Cardiac septum (tissue), 1 donor: Measurements from ENCODE around the gene USP53. TPM values are rescaled to one million over a fixed set of nuclear protein-coding genes. Genes with fewer than 3 reads are reported as not detected.
"Not testable (repeated sequence)": the region's sequence is repeated elsewhere in the genome, so short reads cannot be mapped to it uniquely, and the experiment has no call there.

Source experiments
- DNase-seq: peaks from one replicate; pipeline ENCODE4 v3.0.0-alpha.2; 2020; ENCODE audit warnings: low spot score
- intact Hi-C: fragments of 100-400 bp; cut with DNase I; formaldehyde crosslinking; loops from one replicate; pipeline ENCODE4 v1.14.0; 2022
- total RNA-seq: library from RNA; stranded (reverse); fragmentation: NEBNext Ultra II Directional; extraction: Animal tissue kit (Norgen Biotek cat#: 25700); gene quantifications from one replicate; pipeline ENCODE4 v1.2.1, GENCODE V29; 2021
- donor health status: DM: no; HTN: no; CAD: no.

The USP53 gene
- total RNA-seq, 1 donor from 2014 or later, result 49.7 TPM

DNA sequence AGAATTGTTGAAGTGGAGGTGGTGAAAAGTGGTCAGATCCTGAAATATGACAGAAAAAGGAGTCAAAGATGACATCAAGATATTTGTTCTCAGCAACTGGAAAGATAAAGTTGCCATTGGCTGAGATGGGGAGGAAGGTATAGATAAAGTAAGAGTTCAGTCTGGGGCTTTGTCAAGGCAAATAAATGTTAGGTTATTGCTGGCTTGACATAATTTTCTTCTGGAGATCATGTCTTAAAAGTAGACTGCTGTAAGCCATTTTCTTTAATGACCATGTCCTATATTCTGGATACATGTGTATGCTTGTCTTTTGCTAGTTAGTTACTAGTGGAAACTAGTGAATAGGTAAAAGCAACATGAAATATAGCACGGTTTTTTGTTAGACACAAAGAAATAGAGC, 5.6 kb downstream of the USP53 start:
- DNase-seq, result no peak
- intact Hi-C loops, result loop anchor here (10.0 kb wide), 1 partner anchor 473 kb away; no protein-coding TSS in a partner anchor

- intact Hi-C loops, result no loop called here
- no peak for DNase-seq
Measured at GRCh38 chr4:119221412-119221811, 8.9 kb downstream of the USP53 start.

DNA sequence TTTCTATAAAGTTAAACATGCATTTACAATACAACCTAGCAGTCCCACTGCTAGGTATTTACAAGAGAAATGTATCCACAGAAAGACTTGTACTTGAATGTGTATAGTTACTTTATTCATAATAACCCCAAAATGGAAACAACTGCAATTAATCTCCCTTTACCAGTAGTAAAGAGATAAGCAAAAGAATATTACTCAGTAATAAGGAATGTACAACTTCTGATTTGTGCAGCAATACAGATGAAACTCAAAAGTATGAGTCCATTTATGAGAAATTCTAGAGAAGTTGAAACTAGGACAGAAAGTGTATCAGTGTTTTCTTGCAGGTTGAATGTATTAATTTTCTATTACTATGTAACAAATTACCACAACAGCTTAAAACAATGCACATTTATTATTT, 15.2 kb downstream of the USP53 start:
- intact Hi-C loops, result no loop called here
- DNase-seq, result no peak

DNA sequence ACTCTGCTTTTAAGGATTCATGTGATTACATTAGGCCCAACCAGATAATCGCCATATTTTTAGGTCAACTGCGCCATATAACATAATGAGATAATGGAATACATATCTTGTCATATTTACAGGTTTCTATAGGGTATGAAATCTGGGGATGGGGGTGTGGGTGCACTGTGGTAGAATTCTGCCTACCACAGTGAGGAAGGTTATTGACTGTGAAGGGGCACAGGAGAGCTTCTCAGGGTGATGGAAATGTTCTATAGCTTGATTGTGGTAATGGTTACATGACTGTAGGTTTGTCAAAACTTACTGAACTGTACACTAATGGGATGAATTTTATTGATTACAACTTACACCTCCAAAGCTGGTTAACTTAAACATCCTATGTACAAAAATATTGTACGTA, 15.9 kb downstream of the USP53 start:
- intact Hi-C loops, result no loop called here
- no peak for DNase-seq

DNA sequence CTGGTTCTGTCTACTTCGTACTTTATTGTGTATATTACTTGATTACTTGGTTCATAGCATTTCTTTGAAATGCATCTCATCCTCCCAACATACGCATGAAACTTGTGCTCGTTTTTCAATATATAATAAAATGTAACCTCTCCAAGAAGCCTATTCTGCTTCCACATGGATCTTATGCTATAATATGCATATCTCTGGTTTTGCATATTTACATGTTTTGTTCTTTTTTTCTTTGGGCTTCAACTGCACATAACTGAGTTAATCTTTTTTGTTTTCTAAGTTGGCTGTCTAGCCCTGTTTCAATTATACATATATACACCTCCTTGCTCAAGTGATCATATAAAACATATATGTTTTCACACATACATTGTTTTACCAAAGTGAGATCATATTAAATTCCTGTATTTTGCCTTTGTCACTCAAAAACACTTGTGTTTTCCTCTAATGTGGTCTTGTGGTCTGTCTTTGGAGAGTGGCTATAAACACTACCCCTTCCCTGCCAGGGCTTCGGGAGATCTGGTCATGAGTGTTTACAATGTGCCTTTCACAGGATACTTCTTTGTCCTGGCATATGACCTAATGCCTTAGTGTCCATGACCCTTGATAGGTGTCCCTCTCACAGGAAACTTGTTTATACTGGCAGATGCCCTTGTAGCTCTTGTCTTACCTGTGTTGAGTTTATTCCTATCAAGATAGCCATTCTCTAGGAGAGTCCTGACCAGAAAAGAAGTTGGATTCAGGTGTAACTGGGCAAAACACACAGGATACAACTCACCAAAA, 17.6 kb downstream of the USP53 start:
- intact Hi-C loops, result no loop called here
- no peak for DNase-seq

- intact Hi-C loops, result no loop called here
- DNase-seq, result no peak
Measured at GRCh38 chr4:119231491-119231890, 19.0 kb downstream of the USP53 start.

DNA sequence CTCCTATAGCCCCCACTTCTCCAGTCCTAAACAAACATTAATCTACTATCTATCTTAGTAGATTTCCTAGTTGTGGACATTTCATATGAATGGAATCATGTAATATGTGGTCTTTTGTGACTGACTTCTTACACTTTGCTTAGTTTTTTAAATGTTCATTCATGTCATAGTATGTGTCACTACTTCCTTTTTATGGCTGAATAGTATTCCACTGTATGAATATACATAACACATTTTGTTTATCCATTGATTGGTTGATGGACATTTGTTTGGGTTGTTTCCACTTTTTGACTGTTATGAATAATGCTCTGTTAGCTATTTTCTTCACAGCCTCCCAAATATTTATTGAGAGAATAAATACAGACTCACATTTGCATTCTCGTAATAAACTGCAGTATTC, 19.8 kb downstream of the USP53 start:
- intact Hi-C loops, result no loop called here
- DNase-seq, result no peak

- intact Hi-C loops, result no loop called here
- DNase-seq, result no peak
Measured at GRCh38 chr4:119233191-119233590, 20.7 kb downstream of the USP53 start.

DNA sequence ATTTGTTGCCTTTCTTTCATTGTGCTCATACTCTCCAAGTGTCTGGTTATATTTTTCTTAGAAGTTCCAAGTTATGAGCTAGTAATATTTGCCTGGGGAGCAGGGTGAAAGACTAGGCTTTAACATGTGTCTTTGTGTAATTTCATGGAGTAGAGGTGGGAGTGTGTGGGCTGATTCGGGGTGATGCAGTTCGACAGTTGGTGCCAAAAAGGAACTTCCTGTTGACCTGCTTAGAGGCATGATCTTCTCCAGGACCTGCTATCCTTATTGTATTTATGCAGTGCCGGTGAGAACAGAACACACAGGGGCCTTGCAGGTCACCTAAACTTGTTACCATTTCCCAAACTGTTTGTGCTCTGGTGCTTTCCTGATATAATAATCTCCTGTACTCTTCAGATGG, 21.2 kb downstream of the USP53 start:
- intact Hi-C loops, result no loop called here
- DNase-seq, result no peak

DNA sequence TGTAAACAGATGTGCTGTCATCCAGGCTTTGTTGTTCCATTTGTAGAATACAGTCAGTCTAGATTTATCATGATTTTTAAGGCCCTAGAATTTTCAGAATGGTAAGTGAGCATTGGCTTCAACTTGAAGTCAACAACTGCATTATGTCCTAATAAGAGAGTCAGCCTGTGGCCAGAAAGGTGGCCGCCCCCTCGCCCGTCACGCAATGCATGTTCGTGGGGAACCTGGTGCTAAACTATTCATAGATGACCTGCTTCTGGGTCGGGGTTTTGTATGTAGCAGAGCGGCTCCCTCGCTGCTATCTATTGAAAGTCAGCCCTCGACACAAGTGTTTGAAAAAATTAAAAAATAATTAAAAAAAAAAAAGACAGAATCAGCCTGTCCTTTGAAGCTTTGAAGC, 24.7 kb downstream of the USP53 start:
- intact Hi-C loops, result no loop called here
- DNase-seq, result no peak

GRCh38 chr4:119237642-119238041, 25.1 kb downstream of the USP53 start:
- intact Hi-C loops, result no loop called here
- no peak for DNase-seq

- DNase-seq, result no peak
- intact Hi-C loops, result no loop called here
Measured at GRCh38 chr4:119238068-119238722, 25.7 kb downstream of the USP53 start.

DNA sequence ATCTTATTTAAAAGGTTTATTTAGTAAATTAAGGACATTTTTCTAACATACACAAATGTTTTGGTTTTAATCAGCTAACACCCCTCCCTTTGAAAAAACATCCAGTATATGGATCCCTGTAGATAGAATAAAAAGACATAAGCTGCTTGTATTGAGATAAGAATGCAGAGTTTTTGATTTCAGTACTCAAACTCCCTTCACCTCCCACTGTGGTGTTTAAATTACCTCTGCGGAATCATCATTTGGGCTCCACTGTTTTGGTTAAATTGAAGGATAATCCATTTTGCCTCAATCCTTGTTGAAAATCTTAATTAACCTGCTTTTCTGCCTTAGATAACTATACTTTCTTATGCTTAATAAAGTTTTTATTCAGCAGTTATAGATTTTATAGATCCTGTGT, 27.6 kb downstream of the USP53 start:
- intact Hi-C loops, result no loop called here
- no peak for DNase-seq

DNA sequence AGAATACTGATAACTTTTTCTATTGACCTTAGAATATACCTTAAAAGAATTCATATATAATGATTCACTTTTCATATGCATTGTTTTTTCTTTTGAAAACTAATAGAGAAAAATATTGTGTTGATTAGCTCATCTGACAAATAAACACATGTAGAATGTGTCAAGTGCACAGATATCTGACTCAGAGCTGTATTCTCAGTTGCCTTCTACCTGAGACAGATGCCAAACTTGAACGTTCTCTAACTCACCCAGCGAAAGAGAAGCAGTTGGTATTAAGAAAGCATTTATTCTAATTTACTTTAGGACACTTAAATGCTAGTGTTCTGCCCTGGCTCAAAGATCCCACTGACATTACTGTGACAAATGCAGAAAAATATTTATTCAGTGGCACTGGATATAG, 28.1 kb downstream of the USP53 start:
- no peak for DNase-seq
- intact Hi-C loops, result no loop called here

GRCh38 chr4:119242417-119242816, 29.9 kb downstream of the USP53 start:
- no peak for DNase-seq
- intact Hi-C loops, result no loop called here

- intact Hi-C loops, result no loop called here
- no peak for DNase-seq
Measured at GRCh38 chr4:119243868-119244267, 31.4 kb downstream of the USP53 start.

- intact Hi-C loops, result no loop called here
- DNase-seq, result no peak
Measured at GRCh38 chr4:119244344-119244743, 31.8 kb downstream of the USP53 start.

DNA sequence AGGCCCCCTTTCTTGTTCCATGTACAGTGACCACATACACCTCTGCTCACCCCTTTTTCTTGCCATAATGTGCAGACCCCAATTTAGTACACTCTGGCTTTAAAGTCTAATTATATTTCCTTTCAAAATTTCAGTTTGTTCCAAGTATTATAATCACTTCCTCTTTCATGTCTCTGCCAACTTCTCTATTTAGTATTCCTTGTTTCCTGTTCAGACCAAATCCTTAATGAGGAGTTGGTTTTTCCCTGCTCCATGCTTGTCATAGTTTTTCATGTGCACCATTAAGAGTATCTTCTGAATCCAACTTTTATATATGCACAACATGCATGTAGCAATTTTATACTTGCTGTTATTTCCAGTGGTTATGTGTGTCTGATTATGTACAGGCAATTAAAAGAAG, 32.3 kb downstream of the USP53 start:
- intact Hi-C loops, result no loop called here
- DNase-seq, result no peak

DNA sequence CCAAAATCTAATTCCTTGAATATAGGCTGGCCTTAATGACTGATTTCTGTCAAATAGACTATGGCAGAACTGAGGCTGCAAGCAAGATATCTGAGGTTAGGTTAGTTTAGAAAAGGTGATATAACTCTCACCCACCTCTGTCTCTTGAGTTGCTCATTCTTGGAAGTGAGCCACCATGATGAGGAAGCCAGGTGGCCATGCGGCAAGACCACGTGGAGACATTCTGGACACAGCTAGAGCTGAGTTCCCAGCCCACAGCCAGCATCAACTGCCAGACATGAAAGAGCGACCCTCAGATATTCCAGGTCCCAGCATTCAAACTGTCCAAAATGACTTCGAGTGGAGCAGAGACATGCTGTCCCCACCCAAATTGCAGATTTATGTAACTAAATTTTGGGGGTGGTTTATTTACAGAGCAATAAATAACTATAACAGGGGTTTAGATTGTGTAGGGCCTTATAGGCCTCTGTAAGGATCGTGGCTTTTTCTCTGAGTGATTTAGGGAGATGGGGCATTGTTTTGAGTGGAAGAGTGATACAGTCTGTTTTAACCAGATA, 33.7 kb downstream of the USP53 start:
- intact Hi-C loops, result no loop called here
- DNase-seq, result no peak

GRCh38 chr4:119251037-119251436, 38.5 kb downstream of the USP53 start:
- DNase-seq, intact Hi-C loops: not testable (repeated sequence)

GRCh38 chr4:119255223-119255622, 42.7 kb downstream of the USP53 start:
- intact Hi-C loops, DNase-seq: not testable (repeated sequence)
